Measurements from ENCODE around the gene SEPSECS.

- TF ChIP-seq SAP30 (IDR thresholded peaks at IDR 0.05; ENCODE audit: insufficient read depth, insufficient replicate concordance, low read length) = no peak
- TF ChIP-seq CTCF (IDR thresholded peaks at IDR 0.05; ENCODE audit: control extremely low read depth in 1 of 3, insufficient read depth in 1 of 3, low read depth in 1 of 3, low read length in 3 of 3) = no peak
- TF ChIP-seq POLR2A (IDR thresholded peaks at IDR 0.05; ENCODE audit: control extremely low read depth in 1 of 2, low read depth in 2 of 2, low read length in 2 of 2) = no peak
- TF ChIP-seq SP2 (IDR thresholded peaks at IDR 0.05; ENCODE audit: low read length) = no peak
- no peak for TF ChIP-seq EZH2 (IDR thresholded peaks at IDR 0.05; ENCODE audit: low read depth, low read length, severe bottlenecking)
- TF ChIP-seq POLR2AphosphoS5 (IDR thresholded peaks at IDR 0.05; ENCODE audit: low read depth, low read length) = no peak
- no peak for TF ChIP-seq BRCA1 (IDR thresholded peaks at IDR 0.05; ENCODE audit: low read depth, low read length)
- TF ChIP-seq GABPA (IDR thresholded peaks at IDR 0.05; ENCODE audit: borderline replicate concordance, insufficient read depth, low read length) = no peak
- TF ChIP-seq EGR1 (IDR thresholded peaks at IDR 0.05; ENCODE audit: borderline replicate concordance, low read depth, low read length) = no peak
- TF ChIP-seq SIX5 (IDR thresholded peaks at IDR 0.05; ENCODE audit: low read depth, low read length) = no peak
- no peak for TF ChIP-seq ATF3 (IDR thresholded peaks at IDR 0.05; ENCODE audit: insufficient read depth, low read depth, low read length)
- no peak for TF ChIP-seq FOSL1 (IDR thresholded peaks at IDR 0.05; ENCODE audit: insufficient read depth, low read depth, low read length)
Measured at GRCh38 chr4:25108556-25108955, 51.7 kb downstream of the SEPSECS start.

Data from H1 (cell line).